H9 (cell line): ENCODE results near the gene LMO4. TPM values are rescaled to one million over a fixed set of nuclear protein-coding genes. Genes with fewer than 3 reads are reported as not detected.

Source experiments
- DNase-seq: peaks from one replicate; pipeline ENCODE4 v3.0.0-alpha.2; 2017
- H2AFZ ChIP-seq: one replicate; pipeline ENCODE4 v1.6.1; 2013; ENCODE audit warnings: mild to moderate bottlenecking, low read length, control low read depth, moderate library complexity
- H2AK5ac ChIP-seq: 2 replicates; pipeline ENCODE4 v1.6.1; 2013; ENCODE audit warnings: low read length, control low read depth, mixed read lengths; ENCODE audit not compliant: insufficient read length
- H2BK120ac ChIP-seq: one replicate; pipeline ENCODE4 v1.6.1; 2013; ENCODE audit warnings: low read depth, mild to moderate bottlenecking, low read length, control low read depth, inconsistent platforms; ENCODE audit not compliant: poor library complexity, severe bottlenecking
- H2BK12ac ChIP-seq: 2 replicates; pipeline ENCODE4 v1.6.1; 2013; ENCODE audit warnings: low read length, control low read depth, mixed read lengths, low read depth; ENCODE audit not compliant: insufficient read length
- H2BK15ac ChIP-seq: 2 replicates; pipeline ENCODE4 v1.6.1; 2013; ENCODE audit warnings: low read depth, low read length, control low read depth
- H2BK20ac ChIP-seq: one replicate; pipeline ENCODE4 v1.6.1; 2013; ENCODE audit warnings: low read depth, mild to moderate bottlenecking, low read length, control low read depth, inconsistent platforms; ENCODE audit not compliant: poor library complexity, severe bottlenecking
- H2BK5ac ChIP-seq: 2 replicates; pipeline ENCODE4 v1.6.1; 2013; ENCODE audit warnings: low read length, control low read depth, mixed read lengths; ENCODE audit not compliant: insufficient read length
- H3K14ac ChIP-seq: 2 replicates; pipeline ENCODE4 v1.6.1; 2013; ENCODE audit warnings: low read length, control low read depth; ENCODE audit not compliant: insufficient read depth
- H3K18ac ChIP-seq: 2 replicates; pipeline ENCODE4 v1.6.1; 2013; ENCODE audit warnings: low read depth, mild to moderate bottlenecking, mixed read lengths, low read length, control low read depth; ENCODE audit not compliant: insufficient read length
- H3K23ac ChIP-seq: 2 replicates; pipeline ENCODE4 v1.6.1; 2013; ENCODE audit warnings: low read length, control low read depth, mixed read lengths, low read depth; ENCODE audit not compliant: insufficient read length
- H3K23me2 ChIP-seq: 2 replicates; pipeline ENCODE4 v1.6.1; 2013; ENCODE audit warnings: low read depth, mild to moderate bottlenecking, mixed read lengths, low read length, control low read depth; ENCODE audit not compliant: insufficient read length, poor library complexity, severe bottlenecking
- H3K27ac ChIP-seq: 2 replicates; pipeline ENCODE4 v1.5.1; 2013; ENCODE audit warnings: low read length, control low read depth, mixed read lengths, low read depth; ENCODE audit not compliant: insufficient read length
- H3K27me3 ChIP-seq: 2 replicates; pipeline ENCODE4 v1.6.1; 2013; ENCODE audit warnings: low read length, control low read depth, inconsistent platforms; ENCODE audit not compliant: insufficient read depth
- H3K4ac ChIP-seq: 2 replicates; pipeline ENCODE4 v1.6.1; 2013; ENCODE audit warnings: low read depth, mild to moderate bottlenecking, control low read depth, inconsistent platforms, low read length, moderate library complexity
- H3K4me1 ChIP-seq: 2 replicates; pipeline ENCODE4 v1.6.1; 2013; ENCODE audit warnings: low read length, control low read depth, inconsistent platforms; ENCODE audit not compliant: insufficient read depth
- H3K4me2 ChIP-seq: 2 replicates; pipeline ENCODE4 v1.6.1; 2013; ENCODE audit warnings: low read length, control low read depth, mixed read lengths; ENCODE audit not compliant: insufficient read length, insufficient read depth
- H3K56ac ChIP-seq: 2 replicates; pipeline ENCODE4 v1.6.1; 2013; ENCODE audit warnings: low read depth, mild to moderate bottlenecking, mixed read lengths, low read length, control low read depth; ENCODE audit not compliant: insufficient read length
- H3K79me1 ChIP-seq: 2 replicates; pipeline ENCODE4 v1.6.1; 2013; ENCODE audit warnings: low read depth, mild to moderate bottlenecking, moderate library complexity, low read length, control low read depth, inconsistent platforms; ENCODE audit not compliant: insufficient read depth, poor library complexity, severe bottlenecking
- H3K79me2 ChIP-seq: 2 replicates; pipeline ENCODE4 v1.6.1; 2013; ENCODE audit warnings: low read length, control low read depth, inconsistent platforms; ENCODE audit not compliant: insufficient read depth
- H3K9ac ChIP-seq: 2 replicates; pipeline ENCODE4 v1.6.1; 2013; ENCODE audit warnings: low read length, control low read depth, mixed read lengths; ENCODE audit not compliant: insufficient read length; ENCODE audit errors: extremely low read depth
- H3K9me3 ChIP-seq: one replicate; pipeline ENCODE4 v1.6.1; 2013; ENCODE audit warnings: low read depth, low read length, inconsistent platforms; ENCODE audit not compliant: control insufficient read depth
- H3T11ph ChIP-seq: one replicate; pipeline ENCODE4 v1.6.1; 2013; ENCODE audit warnings: mild to moderate bottlenecking, low read length, control low read depth, inconsistent platforms
- H4K20me1 ChIP-seq: one replicate; pipeline ENCODE4 v1.6.1; 2013; ENCODE audit not compliant: control insufficient read depth, insufficient read length, insufficient read depth
- H4K5ac ChIP-seq: 2 replicates; pipeline ENCODE4 v1.6.1; 2013; ENCODE audit warnings: low read depth, mild to moderate bottlenecking, mixed read lengths, low read length, control low read depth; ENCODE audit not compliant: insufficient read length
- H4K8ac ChIP-seq: replicated peaks from 2 replicates; pipeline ENCODE4 v1.6.1; 2013; ENCODE audit warnings: low read length, control low read depth, mixed read lengths, low read depth; ENCODE audit not compliant: insufficient read length
- H4K91ac ChIP-seq: 2 replicates; pipeline ENCODE4 v1.6.1; 2013; ENCODE audit warnings: low read depth, mild to moderate bottlenecking, moderate library complexity, mixed read lengths, low read length, control low read depth; ENCODE audit not compliant: insufficient read length
- H3K27ac Mint-ChIP-seq, 3 experiments: 2 replicates in 2 of 3; 3 replicates in 1 of 3; pipeline ENCODE4 v1.8.0; 2020 to 2021; ENCODE audit warnings: mixed read lengths in 3 of 3, mild to moderate bottlenecking in 1 of 3, moderate library complexity in 1 of 3
- H3K27me3 Mint-ChIP-seq: 2 replicates; pipeline ENCODE4 v1.8.0; 2021; ENCODE audit warnings: low read depth, mild to moderate bottlenecking, moderate library complexity, mixed read lengths
- H3K36me3 Mint-ChIP-seq, 3 experiments: 2 replicates in 2 of 3; 3 replicates in 1 of 3; pipeline ENCODE4 v1.8.0; 2020 to 2021; ENCODE audit warnings: low read depth in 3 of 3, mixed read lengths in 3 of 3; ENCODE audit not compliant: insufficient read depth in 1 of 3
- H3K4me1 Mint-ChIP-seq, 2 experiments: 2 replicates each; pipeline ENCODE4 v1.8.0; 2020; ENCODE audit warnings: mixed read lengths in 2 of 2
- H3K4me3 Mint-ChIP-seq, 2 experiments: 2 replicates in 1 of 2; 3 replicates in 1 of 2; pipeline ENCODE4 v1.8.0; 2020 to 2021; ENCODE audit warnings: mild to moderate bottlenecking in 2 of 2, mixed read lengths in 2 of 2, moderate library complexity in 1 of 2
- H3K9me3 Mint-ChIP-seq, 2 experiments: 2 replicates in 1 of 2; 3 replicates in 1 of 2; pipeline ENCODE4 v1.8.0; 2020; ENCODE audit warnings: mild to moderate bottlenecking in 2 of 2, mixed read lengths in 2 of 2, moderate library complexity in 1 of 2
- CTCF ChIP-seq: fragments of 200-600 bp; sonication (generic); conservative IDR thresholded peaks from 3 replicates; pipeline ENCODE4 v1.8.0; 2021; ENCODE audit warnings: antibody characterized with exemption, mild to moderate bottlenecking
- WGBS: extraction: QIAGEN DNeasy Blood & Tissue Kit; methylation state at CpG from one replicate; pipeline ENCODE4 v1.1.7; 2013; ENCODE audit warnings: missing lambda C conversion rate, low lambda C conversion rate, mixed read lengths; ENCODE audit not compliant: insufficient read length; ENCODE audit errors: extremely low coverage; 5-methylcytosine and 5-hydroxymethylcytosine counted together
- total RNA-seq: library from RNA; stranded (reverse); gene quantifications from 2 replicates; pipeline ENCODE4 v1.2.1, GENCODE V29; 2021

LMO4 gene
- total RNA-seq, 1 experiment from 2014 or later, result 64.9 TPM

GRCh38 chr1:87336623-87337067, 8.0 kb downstream of the LMO4 start:
- H3K9me3 ChIP-seq, result no peaks in the 10 kb centered on the region
- no peak for DNase-seq
- Mint-ChIP-seq H3K4me1 (peaks cover 58 to 63% of the 10 kb centered on the region in 2 experiments), H3K4me3 (peak overlapping the region in 1 of 2 experiments; percentile 35; a peak in 2 of 5 replicates), H3K9me3 (no peaks in the 10 kb centered on the region; a peak in 1 of 5 replicates), H3K27ac (no peak overlapping the region; a peak in 1 of 7 replicates), H3K36me3 (peaks cover 46 to 56% (median 51%) of the 10 kb centered on the region in 3 experiments), H3K27me3 (peaks cover 3% of the 10 kb centered on the region)
- no peak overlapping the region for H2BK5ac ChIP-seq
- no peaks in the 10 kb centered on the region for H3K27me3 ChIP-seq
- H2AK5ac ChIP-seq, result no peak overlapping the region
- no peak overlapping the region for H4K91ac ChIP-seq
- peaks cover 7% of the 10 kb centered on the region for H3K23me2 ChIP-seq
- H3K9ac ChIP-seq, result no peak overlapping the region
- peaks cover 18% of the 10 kb centered on the region; the same call in 1 of the 2 replicates for H3K79me2 ChIP-seq
- no peak for TF ChIP-seq CTCF
- no peak overlapping the region for H3K4ac ChIP-seq
- no peak overlapping the region for H3K18ac ChIP-seq
- H3T11ph ChIP-seq, result no peak overlapping the region
- peaks cover 9% of the 10 kb centered on the region for H3K79me1 ChIP-seq
- no peak overlapping the region for H3K56ac ChIP-seq
- H2BK20ac ChIP-seq, result no peak overlapping the region
- no peak overlapping the region for H2BK120ac ChIP-seq
- H3K23ac ChIP-seq, result no peak overlapping the region
- H4K20me1 ChIP-seq, result peaks cover 2% of the 10 kb centered on the region
- H3K4me1 ChIP-seq, result peaks cover 8% of the 10 kb centered on the region; the same call in 1 of the 2 replicates
- H3K14ac ChIP-seq, result no peak overlapping the region
- no peak overlapping the region for H2BK12ac ChIP-seq
- H2AFZ ChIP-seq, result no peak overlapping the region
- WGBS, result no CpG with 5 or more reads among the region's 10 CpGs
- H2BK15ac ChIP-seq, result no peak overlapping the region
- H4K8ac ChIP-seq, result no peak overlapping the region
- H3K27ac ChIP-seq, result no peak overlapping the region
- H4K5ac ChIP-seq, result no peak overlapping the region
- no peak overlapping the region for H3K4me2 ChIP-seq
